HG03108 (cell line): ENCODE results near the gene CDK14.
"Not testable (repeated sequence)": the region's sequence is repeated elsewhere in the genome, so short reads cannot be mapped to it uniquely, and the experiment has no call there.

Experiments
- ATAC-seq: cut with Tn5 transposase; IDR thresholded peaks from one replicate; pipeline ENCODE4 v1.9.1; 2021; ENCODE audit warnings: moderate library complexity; ENCODE audit not compliant: unreplicated experiment

Gene CDK14

DNA sequence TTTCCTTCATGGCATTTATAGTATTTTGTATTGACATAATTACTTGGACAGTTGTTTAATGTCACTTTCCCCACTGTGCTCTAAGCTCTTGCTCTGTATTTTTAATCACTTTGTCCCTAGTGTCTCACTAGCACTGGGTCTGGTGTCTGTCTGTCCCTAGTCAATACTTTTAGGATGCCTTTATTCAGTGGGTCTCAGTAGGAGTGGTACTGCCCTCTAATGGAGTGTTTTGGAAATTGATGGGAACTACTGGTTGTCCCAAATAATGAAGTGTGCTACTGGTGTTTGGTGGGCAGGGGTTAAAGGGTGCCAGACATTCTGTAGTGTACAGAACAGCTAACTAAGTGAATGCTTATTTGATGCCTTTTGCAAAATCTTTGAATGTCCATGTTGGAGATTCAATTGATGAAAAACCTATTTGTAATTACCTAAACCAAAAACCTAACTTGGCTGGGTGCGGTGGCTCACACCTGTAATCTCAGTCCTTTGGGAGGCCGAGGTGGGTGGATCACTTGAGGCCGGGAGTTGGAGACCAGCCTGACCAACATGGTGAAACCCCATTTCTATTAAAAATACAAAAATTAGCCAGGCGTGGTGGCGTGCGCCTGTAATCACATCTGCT, 33.3 kb downstream of the CDK14 start:
- ATAC-seq = peak; percentile 81

DNA sequence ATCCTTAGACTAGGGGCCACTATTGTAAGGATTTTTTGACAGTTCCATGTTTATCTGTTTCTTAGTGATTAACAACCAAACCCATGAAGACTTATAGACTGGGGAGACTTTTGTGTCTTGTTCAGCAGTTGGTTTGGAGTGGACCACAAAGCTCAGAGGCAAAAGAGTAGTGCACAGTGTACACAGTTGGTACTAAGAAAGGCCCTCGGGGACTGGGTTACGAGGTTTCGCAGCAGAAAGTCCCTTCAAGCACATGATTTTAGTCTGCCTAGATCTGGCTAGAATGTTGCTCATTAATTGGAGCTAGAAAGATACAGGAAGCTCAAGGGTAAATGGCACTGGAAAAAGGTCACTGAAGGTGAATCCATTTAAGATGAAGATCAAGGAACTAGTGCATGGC, 35.4 kb downstream of the CDK14 start:
- no peak for ATAC-seq

DNA sequence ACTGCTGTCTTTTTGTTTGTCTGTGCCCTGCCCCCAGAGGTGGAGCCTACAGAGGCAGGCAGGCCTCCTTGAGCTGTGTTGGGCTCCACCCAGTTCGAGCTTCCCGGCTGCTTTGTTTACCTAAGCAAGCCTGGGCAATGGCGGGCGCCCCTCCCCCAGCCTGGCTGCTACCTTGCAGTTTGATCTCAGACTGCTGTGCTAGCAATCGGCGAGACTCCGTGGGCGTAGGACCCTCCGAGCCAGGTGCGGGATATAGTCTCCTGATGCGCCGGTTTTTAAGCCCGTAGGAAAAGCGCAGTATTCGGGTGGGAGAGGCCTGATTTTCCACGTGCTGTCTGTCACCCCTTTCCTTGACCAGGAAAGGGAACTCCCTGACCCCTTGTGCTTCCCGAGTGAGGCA, 43.6 kb downstream of the CDK14 start:
- not testable (repeated sequence) for ATAC-seq

DNA sequence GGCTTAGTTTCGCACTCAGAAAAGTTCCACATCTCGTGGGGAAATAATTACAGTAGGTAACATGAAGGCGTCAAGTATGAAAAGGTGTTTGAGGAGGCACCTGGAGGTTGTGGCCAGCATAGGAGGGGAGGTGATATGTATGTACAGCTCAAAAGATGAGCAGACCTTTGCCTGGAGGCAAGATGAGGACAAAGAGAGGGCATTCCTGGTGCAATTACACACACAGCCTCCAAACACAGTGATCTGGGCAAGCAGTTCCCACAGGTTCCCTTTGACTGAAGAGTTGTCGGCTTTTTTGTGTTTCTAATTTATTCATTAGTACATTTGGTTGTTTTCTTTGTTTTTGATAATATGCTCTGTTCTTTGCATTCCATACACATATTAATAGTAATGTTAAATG, 46.9 kb downstream of the CDK14 start:
- ATAC-seq = no peak

DNA sequence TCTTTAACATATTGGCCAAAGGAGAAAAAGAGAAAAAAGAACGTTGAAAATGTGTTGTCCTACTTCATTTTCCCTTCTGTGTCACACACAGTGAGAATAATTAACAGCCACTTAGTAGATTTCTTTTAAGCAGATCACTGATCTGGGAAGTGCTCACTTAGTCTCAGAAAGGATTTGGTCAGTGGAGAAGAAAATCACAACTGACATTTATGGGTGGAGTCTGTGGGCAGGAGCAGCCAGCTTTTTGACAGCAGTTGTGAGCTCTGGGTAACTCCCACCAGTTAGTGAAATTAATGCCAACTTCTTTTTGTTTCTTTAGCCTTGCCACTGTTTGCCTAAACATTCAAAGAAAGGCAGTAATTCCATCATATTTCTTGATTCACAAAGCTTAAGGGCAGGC, 49.7 kb downstream of the CDK14 start:
- peak; percentile 67 for ATAC-seq

GRCh38 chr7:90648107-90648506, 52.0 kb downstream of the CDK14 start:
- ATAC-seq = no peak

- no peak for ATAC-seq
Observed at GRCh38 chr7:90648834-90649233, 52.7 kb downstream of the CDK14 start.

DNA sequence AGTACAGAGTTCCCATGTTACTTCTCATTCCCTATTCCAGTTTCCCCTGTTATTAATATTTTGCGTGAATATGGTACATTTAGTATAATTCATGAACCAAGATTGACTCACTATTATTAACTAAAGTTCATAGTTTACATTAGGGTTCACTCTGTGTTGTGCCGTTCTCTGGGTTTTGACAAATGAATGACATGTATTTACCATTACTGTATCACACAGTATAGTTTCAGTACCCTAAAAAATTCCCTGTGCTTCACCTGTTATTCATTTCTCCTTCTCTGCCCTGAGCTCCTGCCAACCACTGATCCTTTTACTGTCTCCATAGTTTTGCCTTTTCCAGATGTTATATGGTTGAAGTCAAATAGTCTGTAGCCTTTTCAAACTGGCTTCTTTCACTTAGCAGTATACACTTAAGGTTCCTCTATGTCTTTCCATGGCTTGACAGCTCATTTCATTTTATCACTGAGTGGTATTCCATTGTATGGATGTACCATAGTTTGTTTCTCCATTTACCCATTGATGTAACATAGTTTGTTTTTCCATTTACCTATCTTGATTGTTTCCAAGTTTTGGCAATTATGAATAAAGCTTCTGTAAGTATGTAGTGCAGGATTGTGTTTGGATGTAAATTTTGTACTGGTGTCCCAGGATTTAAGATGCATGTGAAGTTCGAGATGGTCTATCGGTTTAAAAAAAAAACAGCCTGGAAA, 58.8 kb downstream of the CDK14 start:
- ATAC-seq = no peak

GRCh38 chr7:90655566-90655965, 59.4 kb downstream of the CDK14 start:
- ATAC-seq = no peak

GRCh38 chr7:90657481-90657880, 61.4 kb downstream of the CDK14 start:
- no peak for ATAC-seq

- ATAC-seq = no peak
Observed at GRCh38 chr7:90660100-90660499, 64.0 kb downstream of the CDK14 start.

DNA sequence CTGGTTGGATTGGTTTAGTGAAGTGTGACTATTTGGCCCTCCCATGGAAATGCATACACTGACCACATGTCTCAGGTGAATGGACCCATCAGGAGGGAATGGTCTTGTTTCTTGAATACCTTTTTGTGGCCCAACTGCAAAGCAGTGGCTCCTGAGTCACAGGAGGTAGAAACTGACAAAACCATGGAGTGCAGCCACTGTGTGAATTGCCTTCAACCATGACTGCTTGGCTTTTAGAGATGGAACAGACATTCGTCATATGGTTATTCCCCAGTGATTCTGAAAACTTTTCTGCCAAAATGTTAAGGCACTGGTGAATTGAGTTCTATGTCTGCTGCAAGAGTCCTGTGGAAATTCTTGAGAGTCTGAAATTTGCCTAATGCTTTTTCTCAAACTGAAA, 64.7 kb downstream of the CDK14 start:
- ATAC-seq = no peak

- no peak for ATAC-seq
Observed at GRCh38 chr7:90661290-90662151, 65.4 kb downstream of the CDK14 start.

DNA sequence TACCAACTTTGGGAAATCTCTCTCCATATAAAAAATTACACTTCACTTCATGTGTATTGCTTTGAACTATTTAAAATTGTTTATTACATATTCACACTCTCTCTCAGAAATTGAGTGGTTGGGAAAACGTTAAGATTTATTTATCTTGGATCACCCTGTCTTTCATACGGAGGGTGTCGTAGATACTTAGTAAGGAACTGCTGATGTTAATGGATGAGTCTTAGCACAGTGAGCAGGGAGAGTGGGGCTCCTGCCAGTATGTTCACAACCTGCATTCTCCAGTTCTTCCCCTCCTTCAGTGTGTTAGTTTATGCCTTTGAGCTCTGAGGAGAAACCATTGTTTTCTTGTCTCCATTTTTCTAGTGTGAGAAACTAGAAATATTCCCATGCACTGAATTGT, 67.1 kb downstream of the CDK14 start:
- ATAC-seq = no peak

DNA sequence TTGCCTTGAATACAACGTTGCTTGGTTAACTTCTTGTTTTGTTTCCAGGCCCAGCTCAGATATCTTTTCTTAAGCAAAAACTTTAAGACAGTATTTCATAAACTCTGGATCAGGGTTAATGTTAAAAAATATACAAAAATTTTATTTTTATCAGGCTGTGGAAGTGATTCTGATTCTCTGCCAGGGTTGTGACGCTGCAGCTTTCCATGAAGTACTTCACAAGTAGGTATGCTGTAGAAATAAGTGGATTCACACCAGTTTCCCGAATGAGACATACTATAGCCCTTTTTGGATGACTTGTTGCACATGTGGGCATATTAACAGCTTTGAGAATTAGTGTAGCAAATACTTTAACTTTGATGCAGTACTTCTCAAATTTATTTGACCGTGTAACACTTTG, 70.1 kb downstream of the CDK14 start:
- no peak for ATAC-seq

DNA sequence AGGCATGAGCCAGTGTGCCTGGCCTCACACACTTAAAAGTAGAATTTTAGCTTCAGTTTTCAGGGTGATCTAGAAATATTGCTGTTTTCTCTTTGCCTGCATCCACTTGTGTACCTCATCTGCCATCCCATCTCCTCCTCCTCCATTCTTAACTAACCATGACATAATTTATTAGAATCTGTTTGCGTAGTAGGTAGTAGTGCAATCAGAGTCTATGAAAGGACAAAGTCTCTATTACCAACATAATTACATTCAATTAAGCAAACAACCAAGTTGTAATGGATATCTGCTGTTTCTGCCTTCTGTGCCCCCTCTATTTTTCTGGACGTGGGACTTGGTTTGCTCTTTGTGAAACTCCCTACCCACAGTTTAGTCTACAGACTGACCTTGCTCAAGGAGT, 72.9 kb downstream of the CDK14 start:
- ATAC-seq = no peak

DNA sequence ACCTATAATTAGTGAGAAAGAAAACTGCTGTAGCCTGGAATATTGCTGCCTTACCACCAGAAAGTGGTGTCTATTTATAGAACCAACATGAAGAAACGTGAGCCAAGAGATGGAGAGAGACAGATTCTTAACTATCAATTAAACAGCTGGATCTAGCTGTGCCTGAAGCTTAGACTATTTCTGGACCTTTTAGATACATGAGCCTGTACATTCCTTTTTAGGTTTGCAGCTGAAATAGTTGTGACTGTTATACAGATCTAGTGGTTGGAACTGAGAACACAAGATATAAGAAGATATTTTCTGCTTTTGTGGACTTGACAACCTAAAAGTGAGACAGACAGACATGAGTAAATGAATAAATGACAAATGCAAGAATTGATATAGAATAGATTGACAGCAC, 73.4 kb downstream of the CDK14 start:
- no peak for ATAC-seq

- ATAC-seq = no peak
Observed at GRCh38 chr7:90671571-90671970, 75.5 kb downstream of the CDK14 start.

DNA sequence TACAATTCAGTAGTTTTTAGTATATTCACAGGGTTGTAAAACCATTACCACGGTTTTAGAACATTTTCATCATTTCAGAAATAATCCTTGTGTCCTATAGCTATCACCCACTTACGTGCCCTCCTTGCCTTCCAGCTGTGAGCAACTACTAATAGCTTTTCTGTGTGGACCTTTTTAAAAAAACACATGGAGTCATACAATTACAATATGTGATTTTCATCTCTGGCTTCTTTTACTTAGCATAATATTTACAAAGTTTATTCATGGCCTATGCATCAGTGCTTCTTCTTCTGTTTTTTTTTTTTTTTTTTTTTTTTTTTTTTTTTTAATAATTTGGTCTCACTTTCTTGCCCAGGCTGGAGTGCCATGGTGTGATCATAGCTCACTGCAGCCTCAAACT, 76.1 kb downstream of the CDK14 start:
- ATAC-seq = no peak

GRCh38 chr7:90674625-90675024, 78.5 kb downstream of the CDK14 start:
- no peak for ATAC-seq

DNA sequence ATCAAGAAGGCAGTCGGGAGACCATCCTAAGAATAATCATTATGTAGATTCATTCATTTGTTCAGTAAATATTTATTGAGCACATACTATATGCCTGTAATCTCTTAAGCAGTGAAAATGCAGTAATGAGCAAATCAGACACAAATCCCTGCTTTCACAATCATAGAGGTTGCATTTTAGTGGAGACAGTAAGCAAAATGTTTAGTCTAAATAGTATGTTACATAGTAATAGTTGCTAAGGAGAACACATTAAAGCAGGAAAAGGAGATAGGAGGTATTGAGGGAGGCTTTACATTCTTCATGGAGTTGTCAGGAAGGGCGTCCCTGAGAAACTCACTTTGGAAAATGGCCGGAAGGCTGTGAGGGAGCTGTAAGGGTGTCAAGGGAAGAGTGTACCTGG, 79.9 kb downstream of the CDK14 start:
- ATAC-seq = no peak
